Liver (tissue), 9 donors: ENCODE data around the gene ERC1. TPM values are rescaled to one million over a fixed set of nuclear protein-coding genes. Genes with fewer than 3 reads are reported as not detected.

Experiments used
- DNase-seq: peaks from one replicate; pipeline ENCODE4 v3.0.0-alpha.2; 2017; ENCODE audit warnings: low spot score
- H3K27ac ChIP-seq, 2 donors: one replicate each; pipeline ENCODE4 v1.7.0; 2013; ENCODE audit warnings: inconsistent platforms in 2 of 2, low read length in 2 of 2, control low read depth in 1 of 2, low read depth in 1 of 2, mild to moderate bottlenecking in 1 of 2
- H3K27me3 ChIP-seq, 4 donors: one replicate each; pipeline versions ENCODE4 v1.6.1 to v1.7.0; 2013; ENCODE audit warnings: low read length in 3 of 4, inconsistent platforms in 1 of 4, mild to moderate bottlenecking in 1 of 4, moderate library complexity in 1 of 4; ENCODE audit not compliant: control insufficient read depth in 4 of 4, insufficient read depth in 4 of 4
- H3K36me3 ChIP-seq, 4 donors: one replicate each; pipeline versions ENCODE4 v1.6.1 to v1.7.0; 2013; ENCODE audit warnings: low read length in 3 of 4, mild to moderate bottlenecking in 3 of 4, low read depth in 1 of 4, moderate library complexity in 1 of 4; ENCODE audit not compliant: control insufficient read depth in 4 of 4, insufficient read depth in 3 of 4
- H3K4me1 ChIP-seq, 4 donors: one replicate each; pipeline versions ENCODE4 v1.6.1 to v1.7.0; 2013; ENCODE audit warnings: low read length in 3 of 4, mild to moderate bottlenecking in 3 of 4, moderate library complexity in 1 of 4; ENCODE audit not compliant: control insufficient read depth in 4 of 4, insufficient read depth in 4 of 4
- H3K4me3 ChIP-seq, 3 donors: one replicate each; pipeline versions ENCODE4 v1.6.1 to v1.7.0; 2013; ENCODE audit warnings: low read length in 3 of 3, control low read depth in 1 of 3, low read depth in 1 of 3, mild to moderate bottlenecking in 1 of 3
- H3K9ac ChIP-seq, 2 donors: one replicate each; pipeline ENCODE4 v1.7.0; 2013; ENCODE audit warnings: low read length in 2 of 2, mild to moderate bottlenecking in 2 of 2, moderate library complexity in 2 of 2, control low read depth in 1 of 2, low read depth in 1 of 2
- H3K9me3 ChIP-seq, 4 donors: one replicate each; pipeline versions ENCODE4 v1.6.1 to v1.7.0; 2013; ENCODE audit warnings: low read length in 3 of 4; ENCODE audit not compliant: control insufficient read depth in 4 of 4
- ATF3 ChIP-seq: IDR thresholded peaks from 2 replicates; pipeline ENCODE4 v1.6.1; 2016; ENCODE audit warnings: antibody characterized with exemption
- CTCF ChIP-seq: fragments of 150-350 bp; IDR thresholded peaks from 2 replicates; pipeline ENCODE4 v1.5.1; 2017; ENCODE audit warnings: improper control_type of control experiment, low read depth, low read length; ENCODE audit not compliant: missing input control
- EGR1 ChIP-seq, 2 donors: IDR thresholded peaks; 2 replicates each; pipeline ENCODE4 v1.6.1; 2016 to 2018; ENCODE audit warnings: antibody characterized with exemption in 2 of 2, low read depth in 2 of 2
- FOXA1 ChIP-seq: IDR thresholded peaks from 2 replicates; pipeline ENCODE4 v1.6.1; 2016; ENCODE audit warnings: antibody characterized with exemption
- FOXA2 ChIP-seq: IDR thresholded peaks from 2 replicates; pipeline ENCODE4 v1.6.1; 2016; ENCODE audit warnings: antibody characterized with exemption
- GABPA ChIP-seq, 2 donors: IDR thresholded peaks in 1 of 2; conservative IDR thresholded peaks in 1 of 2; 2 replicates each; pipeline ENCODE4 v1.6.1; 2016; ENCODE audit warnings: antibody characterized with exemption in 2 of 2, mild to moderate bottlenecking in 1 of 2, moderate library complexity in 1 of 2
- HNF4A ChIP-seq, 2 donors: conservative IDR thresholded peaks; 2 replicates each; pipeline ENCODE4 v1.6.1; 2016; ENCODE audit warnings: antibody characterized with exemption in 2 of 2, mild to moderate bottlenecking in 2 of 2
- HNF4G ChIP-seq: IDR thresholded peaks from 2 replicates; pipeline ENCODE4 v1.6.1; 2016; ENCODE audit warnings: antibody characterized with exemption
- JUND ChIP-seq, 2 donors: IDR thresholded peaks; 2 replicates each; pipeline ENCODE4 v1.6.1; 2016; ENCODE audit warnings: antibody characterized with exemption in 2 of 2
- MAX ChIP-seq: IDR thresholded peaks from 2 replicates; pipeline ENCODE4 v1.6.1; 2016; ENCODE audit warnings: antibody characterized with exemption
- NR2F2 ChIP-seq: IDR thresholded peaks from 2 replicates; pipeline ENCODE4 v1.6.1; 2016; ENCODE audit warnings: antibody characterized with exemption
- RAD21 ChIP-seq, 2 donors: IDR thresholded peaks; 2 replicates each; pipeline ENCODE4 v1.6.1; 2016; ENCODE audit warnings: antibody characterized with exemption in 2 of 2, mild to moderate bottlenecking in 2 of 2
- REST ChIP-seq: IDR thresholded peaks from 2 replicates; pipeline ENCODE4 v1.6.1; 2016; ENCODE audit warnings: antibody characterized with exemption, mild to moderate bottlenecking
- RXRA ChIP-seq, 2 donors: IDR thresholded peaks; 2 replicates each; pipeline ENCODE4 v1.6.1; 2017 to 2018; ENCODE audit warnings: antibody characterized with exemption in 2 of 2, mild to moderate bottlenecking in 1 of 2
- SP1 ChIP-seq: IDR thresholded peaks from 2 replicates; pipeline ENCODE4 v1.6.1; 2018; ENCODE audit warnings: antibody characterized with exemption, mild to moderate bottlenecking
- TAF1 ChIP-seq: conservative IDR thresholded peaks from 2 replicates; pipeline ENCODE4 v1.6.1; 2016; ENCODE audit warnings: antibody characterized with exemption, mild to moderate bottlenecking
- YY1 ChIP-seq: IDR thresholded peaks from 2 replicates; pipeline ENCODE4 v1.6.1; 2016; ENCODE audit warnings: antibody characterized with exemption, mild to moderate bottlenecking
- ZBTB33 ChIP-seq: IDR thresholded peaks from 2 replicates; pipeline ENCODE4 v1.6.1; 2016; ENCODE audit warnings: antibody characterized with exemption
- WGBS: extraction: QIAGEN DNeasy Blood & Tissue Kit; methylation state at CpG from one replicate; pipeline ENCODE4 v1.1.7; 2013; 5-methylcytosine and 5-hydroxymethylcytosine counted together
- polyA plus RNA-seq, 2 donors: library from polyadenylated mRNA; stranded (reverse) in 1 of 2; unstranded in 1 of 2; fragments of 200-250 nt in 1 of 2; fragments of >200 nt in 1 of 2; fragmentation: Nextera tagmentation in 1 of 2; extraction: Ambion mirVana in 1 of 2; gene quantifications; one replicate each; pipeline versions ENCODE4 v1.2.1 to v1.2.3, GENCODE V29; 2013 to 2015
- total RNA-seq, 2 donors: library from RNA; depleted of rRNA; stranded (reverse); fragments of >200 nt; gene quantifications; one replicate each; pipeline ENCODE4 v1.2.3, GENCODE V29; 2014
- donor health status: healthy.
- donor health status: healthy.
- donor health status: healthy.
- donor health status: healthy.
- donor health status: healthy.

Gene ERC1
- total and polyA plus RNA-seq, 4 donors = 6.2 to 50.2 (median 10.3) TPM

GRCh38 chr12:1216560-1216959, 225.5 kb downstream of the ERC1 start:
- no peak overlapping the region for H3K27ac ChIP-seq
- no peaks in the 10 kb centered on the region for H3K27me3 ChIP-seq
- TF ChIP-seq SP1 (no peak), REST (no peak), FOXA1 (no peak), RAD21 (IDR thresholded peaks at IDR 0.05) (no peak), MAX (no peak), JUND (IDR thresholded peaks at IDR 0.05) (no peak), EGR1 (IDR thresholded peaks at IDR 0.05; ENCODE audit: low read depth in 2 of 2) (no peak), TAF1 (no peak), NR2F2 (no peak), HNF4A (conservative IDR thresholded peaks at IDR 0.05) (no peak), YY1 (no peak)
- no peak overlapping the region for H3K4me3 ChIP-seq
- WGBS = 90% methylated on average over 3 of the region's 3 CpGs
- H3K4me1 ChIP-seq = peaks cover 3 to 17% (median 5%) of the 10 kb centered on the region in 4 donors
- no peaks in the 10 kb centered on the region for H3K36me3 ChIP-seq
- H3K9me3 ChIP-seq = no peaks in the 10 kb centered on the region
- no peak for DNase-seq
- no peak overlapping the region for H3K9ac ChIP-seq

GRCh38 chr12:1217191-1217949, 226.3 kb downstream of the ERC1 start:
- Histone ChIP-seq H3K4me3 (no peak overlapping the region), H3K27me3 (no peaks in the 10 kb centered on the region), H3K9ac (no peak overlapping the region), H3K9me3 (no peaks in the 10 kb centered on the region), H3K36me3 (no peaks in the 10 kb centered on the region), H3K4me1 (peaks cover 3 to 17% (median 5%) of the 10 kb centered on the region in 4 donors), H3K27ac (no peak overlapping the region)
- DNase-seq = no peak
- no peak for TF ChIP-seq HNF4A (conservative IDR thresholded peaks at IDR 0.05)
- TF ChIP-seq JUND (IDR thresholded peaks at IDR 0.05) = no peak
- TF ChIP-seq YY1 = no peak
- no peak for TF ChIP-seq RXRA (IDR thresholded peaks at IDR 0.05)
- TF ChIP-seq ATF3 = no peak
- TF ChIP-seq NR2F2 = no peak
- TF ChIP-seq GABPA (IDR thresholded peaks at IDR 0.05 in 1 of 2, conservative IDR thresholded peaks at IDR 0.05 in 1 of 2) = no peak
- no peak for TF ChIP-seq TAF1
- TF ChIP-seq RAD21 (IDR thresholded peaks at IDR 0.05) = no peak
- TF ChIP-seq REST = no peak
- no peak for TF ChIP-seq FOXA2
- no peak for TF ChIP-seq ZBTB33
- no peak for TF ChIP-seq CTCF
- no peak for TF ChIP-seq SP1
- no peak for TF ChIP-seq HNF4G
- no peak for TF ChIP-seq MAX
- TF ChIP-seq FOXA1 = no peak
- TF ChIP-seq EGR1 (IDR thresholded peaks at IDR 0.05; ENCODE audit: low read depth in 2 of 2) = no peak
- 51% methylated on average over 6 of the region's 6 CpGs for WGBS
